ENCODE measurements around the gene AUTS2.

Gene AUTS2

DNA sequence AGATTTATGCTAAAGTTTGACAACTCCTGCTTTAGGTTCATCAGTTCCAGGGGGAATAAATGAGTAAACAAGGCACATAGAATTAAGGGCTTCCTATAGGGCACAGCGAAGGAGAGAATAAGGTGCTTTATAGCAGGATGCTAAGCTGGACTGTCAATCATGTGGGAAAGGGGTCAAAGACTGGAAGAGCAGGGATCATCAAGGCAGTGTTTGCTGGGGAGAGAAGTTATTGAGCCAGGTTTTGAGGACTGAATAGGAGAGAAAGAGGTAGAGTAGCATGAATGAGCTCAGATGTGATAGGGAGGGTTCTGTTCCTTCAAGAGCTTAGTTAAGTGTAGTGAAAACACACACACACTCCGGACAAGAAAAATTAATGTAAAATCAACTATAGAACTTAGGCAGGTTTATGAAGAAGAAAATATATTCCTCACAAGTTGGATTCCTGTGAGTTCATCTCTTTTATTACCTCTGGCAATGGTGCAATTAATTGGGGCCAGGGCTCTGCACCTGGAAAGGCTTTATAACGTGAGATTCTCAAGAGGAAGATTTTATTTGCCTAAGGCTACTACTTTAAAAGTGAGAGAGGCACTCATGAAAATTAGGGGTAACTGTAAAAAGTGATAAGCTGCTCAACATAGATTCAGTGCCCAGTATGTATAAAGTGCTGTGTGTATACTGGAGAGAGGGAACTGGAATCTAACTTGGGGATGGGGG, 222.4 kb downstream of the AUTS2 start:
- Histone ChIP-seq H3K27me3 (no peaks in the 10 kb centered on the region), H3K4me1 (peaks cover 0 to 13% (median 8%) of the 10 kb centered on the region in 4 donors), H3K9me3 (no peaks in the 10 kb centered on the region), H3K4me3 (no peak overlapping the region), H3K27ac (no peak overlapping the region), H3K36me3 (no peaks in the 10 kb centered on the region)
- DNase-seq, result no peak
- intact Hi-C loops (cut with DNase I; ENCODE audit: low total_unique reads), result no loop called here
- TF ChIP-seq, protein P1, sequence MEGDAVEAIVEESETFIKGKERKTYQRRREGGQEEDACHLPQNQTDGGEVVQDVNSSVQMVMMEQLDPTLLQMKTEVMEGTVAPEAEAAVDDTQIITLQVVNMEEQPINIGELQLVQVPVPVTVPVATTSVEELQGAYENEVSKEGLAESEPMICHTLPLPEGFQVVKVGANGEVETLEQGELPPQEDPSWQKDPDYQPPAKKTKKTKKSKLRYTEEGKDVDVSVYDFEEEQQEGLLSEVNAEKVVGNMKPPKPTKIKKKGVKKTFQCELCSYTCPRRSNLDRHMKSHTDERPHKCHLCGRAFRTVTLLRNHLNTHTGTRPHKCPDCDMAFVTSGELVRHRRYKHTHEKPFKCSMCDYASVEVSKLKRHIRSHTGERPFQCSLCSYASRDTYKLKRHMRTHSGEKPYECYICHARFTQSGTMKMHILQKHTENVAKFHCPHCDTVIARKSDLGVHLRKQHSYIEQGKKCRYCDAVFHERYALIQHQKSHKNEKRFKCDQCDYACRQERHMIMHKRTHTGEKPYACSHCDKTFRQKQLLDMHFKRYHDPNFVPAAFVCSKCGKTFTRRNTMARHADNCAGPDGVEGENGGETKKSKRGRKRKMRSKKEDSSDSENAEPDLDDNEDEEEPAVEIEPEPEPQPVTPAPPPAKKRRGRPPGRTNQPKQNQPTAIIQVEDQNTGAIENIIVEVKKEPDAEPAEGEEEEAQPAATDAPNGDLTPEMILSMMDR (IDR thresholded peaks at IDR 0.05), result no peak

DNA sequence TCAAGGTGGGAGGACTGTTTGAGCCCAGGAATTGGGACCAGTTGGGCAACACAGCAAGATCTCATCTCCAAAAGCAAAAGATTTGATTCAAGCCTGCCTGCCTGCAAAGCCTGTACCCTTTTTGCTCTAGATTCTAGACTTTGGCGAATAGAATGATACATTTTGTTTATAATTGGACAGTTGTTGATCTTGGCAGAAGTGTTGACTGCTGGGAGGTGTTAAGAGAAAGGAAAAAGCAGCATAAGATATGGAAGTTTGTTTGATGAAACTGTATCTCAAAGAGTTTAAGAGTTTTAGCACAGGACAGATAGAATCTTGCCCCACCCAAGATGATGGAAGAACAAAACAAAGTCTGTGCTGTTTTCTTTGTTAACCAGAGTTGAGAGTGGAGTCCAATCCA, 224.1 kb downstream of the AUTS2 start:
- DNase-seq, result no peak
- TF ChIP-seq, protein P1 (IDR thresholded peaks at IDR 0.05), result no peak
- no peaks in the 10 kb centered on the region for H3K36me3 ChIP-seq
- H3K9me3 ChIP-seq, result no peaks in the 10 kb centered on the region
- H3K27ac ChIP-seq, result no peak overlapping the region
- H3K4me3 ChIP-seq, result no peak overlapping the region
- peaks cover 0 to 5% (median 4%) of the 10 kb centered on the region in 4 donors for H3K4me1 ChIP-seq
- intact Hi-C loops (cut with DNase I; ENCODE audit: low total_unique reads), result no loop called here
- no peaks in the 10 kb centered on the region for H3K27me3 ChIP-seq

DNA sequence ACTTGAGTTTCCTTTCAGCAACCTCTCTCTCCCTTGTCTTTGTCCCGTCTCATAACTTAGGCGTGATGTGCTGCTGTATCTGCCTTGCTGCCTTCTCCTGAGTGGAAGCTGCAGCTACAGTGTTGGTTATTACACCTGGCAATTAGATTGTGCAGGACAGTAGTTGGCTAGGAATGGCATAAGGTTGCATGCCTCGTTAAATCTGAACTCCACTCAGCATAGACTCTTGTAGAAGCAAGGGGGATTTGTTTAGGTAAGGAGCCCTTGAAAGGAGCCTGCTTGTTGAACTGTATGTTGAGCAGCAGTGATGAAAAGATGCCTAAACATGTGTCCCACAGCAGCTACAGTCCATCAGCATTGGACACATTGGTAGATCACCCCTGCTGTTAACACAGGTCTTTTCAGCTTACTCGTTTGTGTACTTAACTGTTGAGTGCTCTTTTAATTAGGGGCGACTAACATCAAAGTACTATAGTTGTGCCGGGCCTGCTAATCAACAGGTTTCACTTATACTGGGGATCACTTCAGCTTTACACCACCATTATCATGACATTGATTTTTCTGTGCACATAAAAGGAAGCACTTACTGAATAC, 225.0 kb downstream of the AUTS2 start:
- TF ChIP-seq, protein P1 (IDR thresholded peaks at IDR 0.05), result no peak
- no peak for DNase-seq
- no peak overlapping the region for H3K27ac ChIP-seq
- intact Hi-C loops (cut with DNase I; ENCODE audit: low total_unique reads), result no loop called here
- no peaks in the 10 kb centered on the region for H3K36me3 ChIP-seq
- H3K27me3 ChIP-seq, result no peaks in the 10 kb centered on the region
- H3K4me1 ChIP-seq, result no peaks in the 10 kb centered on the region
- no peak overlapping the region for H3K4me3 ChIP-seq
- H3K9me3 ChIP-seq, result no peaks in the 10 kb centered on the region

DNA sequence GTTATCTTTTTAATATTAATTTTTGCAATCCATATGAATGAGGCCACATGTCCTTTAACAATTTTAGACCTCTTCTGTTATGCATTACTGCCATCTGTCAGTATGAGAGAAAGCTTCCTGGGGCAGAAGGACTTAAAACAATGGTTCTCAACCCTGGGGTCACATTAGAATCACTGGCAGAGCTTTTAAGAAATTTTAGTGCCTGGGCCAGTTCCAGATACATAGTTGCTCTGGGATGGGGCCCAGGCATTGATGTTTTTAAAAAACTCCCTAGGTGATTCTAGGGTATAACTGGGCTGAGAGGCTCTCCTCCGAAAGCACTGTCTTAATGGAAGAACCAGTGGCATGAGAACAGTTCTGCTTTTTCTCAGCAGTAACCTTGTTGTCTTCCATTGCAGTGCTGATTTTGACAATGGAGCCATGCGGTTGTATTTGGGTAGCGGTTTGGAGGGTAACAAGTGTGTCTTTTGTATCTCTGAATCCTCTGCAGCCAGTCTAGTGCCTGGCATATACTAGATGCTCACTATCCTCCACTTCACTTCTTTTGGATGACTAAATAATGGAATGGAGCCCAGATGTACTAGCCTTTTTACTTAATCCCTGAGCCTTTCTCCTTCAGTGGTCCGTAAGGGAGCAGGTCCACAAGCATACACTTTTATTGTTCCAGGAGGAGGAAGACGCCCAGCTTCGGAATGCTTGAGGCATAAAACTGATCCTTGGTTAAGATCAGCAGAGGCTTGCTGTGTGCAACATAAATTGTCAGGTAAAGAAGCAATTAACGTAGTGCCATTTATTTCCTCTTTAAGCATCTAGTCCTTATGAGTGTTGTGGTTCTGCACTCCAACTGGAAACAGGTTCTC, 227.1 kb downstream of the AUTS2 start:
- TF ChIP-seq, protein P1 (IDR thresholded peaks at IDR 0.05), result no peak
- peaks cover 0 to 3% (median 0%) of the 10 kb centered on the region in 3 donors for H3K9me3 ChIP-seq
- no peaks in the 10 kb centered on the region for H3K27me3 ChIP-seq
- H3K4me3 ChIP-seq, result no peak overlapping the region
- H3K27ac ChIP-seq, result no peak overlapping the region
- H3K36me3 ChIP-seq, result no peaks in the 10 kb centered on the region
- intact Hi-C loops (cut with DNase I; ENCODE audit: low total_unique reads), result no loop called here
- H3K4me1 ChIP-seq, result no peaks in the 10 kb centered on the region
- DNase-seq, result no peak

DNA sequence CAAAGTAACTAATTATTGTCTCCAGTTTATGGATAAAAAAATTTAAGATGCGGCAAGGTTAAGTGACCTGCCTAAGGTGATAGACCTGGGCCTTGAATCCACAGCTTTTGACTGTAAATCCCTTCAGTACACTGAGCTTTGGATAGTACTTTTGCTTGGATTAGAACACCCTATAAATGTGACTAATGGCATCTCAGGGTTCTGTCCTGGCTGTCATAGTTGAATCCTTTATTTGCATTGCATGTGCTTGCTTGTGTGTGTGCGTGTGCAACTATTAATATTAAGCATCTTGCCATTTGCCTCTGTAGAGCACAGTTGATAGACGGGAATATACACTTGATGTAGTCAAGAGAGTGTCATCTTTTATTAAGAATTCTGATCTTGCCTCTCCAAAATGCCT, 228.0 kb downstream of the AUTS2 start:
- Histone ChIP-seq H3K9me3 (peaks cover 0 to 3% (median 0%) of the 10 kb centered on the region in 3 donors), H3K36me3 (no peaks in the 10 kb centered on the region), H3K4me3 (no peak overlapping the region), H3K27me3 (no peaks in the 10 kb centered on the region), H3K4me1 (no peaks in the 10 kb centered on the region), H3K27ac (no peak overlapping the region)
- TF ChIP-seq, protein P1 (IDR thresholded peaks at IDR 0.05), result no peak
- intact Hi-C loops (cut with DNase I; ENCODE audit: low total_unique reads), result no loop called here
- no peak for DNase-seq
